Stimulated activated CD8-positive, alpha-beta memory T cell treated with anti-CD3 and anti-CD28 coated beads, Interleukin-4, amount 100 ng/mL, for 1 hour (primary cell): ENCODE results near the gene ZBTB7A.
"Not testable (repeated sequence)": the region's sequence is repeated elsewhere in the genome, so short reads cannot be mapped to it uniquely, and the experiment has no call there.

ENCODE experiments used
- DNase-seq, 2 donors: peaks; one replicate each; pipeline ENCODE4 v3.0.0-alpha.2; 2020; ENCODE audit warnings: low read depth in 2 of 2, low spot score in 1 of 2

Gene ZBTB7A

GRCh38 chr19:4018775-4019504 is 47.8 kb downstream of the ZBTB7A start:
- no peak for DNase-seq

- no peak for DNase-seq
Measured at GRCh38 chr19:4018140-4018613, 48.5 kb downstream of the ZBTB7A start.

GRCh38 chr19:4016903-4017638 is 49.6 kb downstream of the ZBTB7A start:
- no peak for DNase-seq

GRCh38 chr19:4016486-4016885 is 50.2 kb downstream of the ZBTB7A start:
- DNase-seq: no peak

GRCh38 chr19:4015705-4016402 is 50.8 kb downstream of the ZBTB7A start:
- DNase-seq: no peak

- no peak for DNase-seq
Measured at GRCh38 chr19:4014541-4015491, 51.9 kb downstream of the ZBTB7A start.

- no peak for DNase-seq
Measured at GRCh38 chr19:4013886-4014540, 52.7 kb downstream of the ZBTB7A start.

GRCh38 chr19:4012975-4013634 is 53.6 kb downstream of the ZBTB7A start:
- DNase-seq: no peak

- DNase-seq: no peak
Measured at GRCh38 chr19:4012092-4012974, 54.4 kb downstream of the ZBTB7A start.

- DNase-seq: not testable (repeated sequence)
Measured at GRCh38 chr19:4011430-4011829, 55.3 kb downstream of the ZBTB7A start.

GRCh38 chr19:4010808-4011110 is 55.9 kb downstream of the ZBTB7A start:
- no peak for DNase-seq

GRCh38 chr19:4009990-4010807 is 56.5 kb downstream of the ZBTB7A start:
- no peak for DNase-seq

GRCh38 chr19:4007836-4008539 is 58.7 kb downstream of the ZBTB7A start:
- no peak for DNase-seq

- peak; percentile 87 to 95 for DNase-seq
Measured at GRCh38 chr19:4007021-4007835, 59.5 kb downstream of the ZBTB7A start, which contains the start of gene PIAS4. Gene PIAS4, plus strand, starts transcription at chr19:4007736. Its CDS starts 25 bp downstream, at chr19:4007761.

GRCh38 chr19:4005436-4005835 is 61.3 kb downstream of the ZBTB7A start:
- DNase-seq: not testable (repeated sequence)

GRCh38 chr19:4000798-4001197 is 65.9 kb downstream of the ZBTB7A start:
- DNase-seq: not testable (repeated sequence)
